NCI-H82 (cell line): Measurements from ENCODE around the gene ARL16.

Source experiments
- DNase-seq: peaks from one replicate; lab custom pipeline; 2025; lab: John Stamatoyannopoulos, UW

The ARL16 gene

GRCh38 chr17:81695211-81695610 lies 11.6 kb upstream of the ARL16 start:
- no peak for DNase-seq

GRCh38 chr17:81694810-81695209 lies 11.2 kb upstream of the ARL16 start:
- DNase-seq, result no peak

DNA sequence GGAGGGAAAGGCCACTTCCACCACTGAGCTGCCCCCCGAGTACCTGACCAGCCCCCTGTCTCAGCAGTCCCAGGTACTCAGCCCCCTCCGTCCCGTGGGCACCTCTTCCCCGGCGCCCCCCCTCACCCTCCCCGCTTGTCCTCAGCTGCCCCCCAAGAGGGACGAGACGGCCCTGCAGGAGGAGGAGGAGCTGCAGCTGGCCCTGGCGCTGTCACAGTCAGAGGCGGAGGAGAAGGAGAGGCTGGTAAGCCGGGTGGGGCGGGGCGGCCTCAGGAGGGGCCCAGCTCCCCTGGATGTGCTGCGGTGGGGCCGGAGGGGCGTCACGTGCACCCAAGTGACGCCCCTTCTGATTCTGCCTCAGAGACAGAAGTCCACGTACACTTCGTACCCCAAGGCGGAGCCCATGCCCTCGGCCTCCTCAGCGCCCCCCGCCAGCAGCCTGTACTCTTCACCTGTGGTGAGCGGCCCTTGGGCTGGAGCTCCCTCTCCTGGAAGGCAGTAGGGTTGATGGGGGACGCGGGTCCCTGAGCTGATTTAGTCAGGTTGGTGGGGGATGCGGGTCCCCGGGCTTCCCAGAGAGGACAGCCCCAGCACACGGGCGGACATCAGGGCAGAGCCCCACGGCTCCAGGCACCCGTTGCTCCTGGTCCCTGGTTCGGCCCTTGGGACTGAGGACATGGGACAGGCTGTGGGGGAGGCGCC lies 10.1 kb upstream of the ARL16 start:
- DNase-seq, result peak; percentile 33

- DNase-seq, result no peak
Observed at GRCh38 chr17:81691608-81692007, 8.0 kb upstream of the ARL16 start.

GRCh38 chr17:81691196-81691595 lies 7.6 kb upstream of the ARL16 start:
- no peak for DNase-seq

GRCh38 chr17:81690549-81690948 lies 7.0 kb upstream of the ARL16 start:
- no peak for DNase-seq

DNA sequence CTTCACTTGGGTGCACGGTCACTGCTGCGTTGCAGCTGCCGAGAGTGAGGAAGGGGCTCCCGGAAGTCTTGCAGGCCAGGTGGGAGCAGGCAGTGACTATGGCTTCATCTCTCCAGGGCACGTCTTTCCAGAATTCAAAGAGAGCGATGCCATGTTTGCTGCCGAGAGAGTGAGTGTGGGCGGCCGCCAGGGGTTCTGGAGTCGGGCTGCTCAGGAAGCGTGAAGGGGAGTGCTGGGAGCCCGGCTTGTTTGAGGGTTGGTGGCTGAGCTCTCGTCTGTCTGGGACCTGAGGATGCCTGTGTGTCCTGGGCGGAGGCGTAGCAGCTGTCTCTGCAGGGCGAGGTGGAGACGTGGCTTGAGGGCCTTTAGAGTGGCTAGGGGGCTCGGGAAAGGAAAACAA lies 6.5 kb upstream of the ARL16 start:
- no peak for DNase-seq

GRCh38 chr17:81688616-81689015 lies 5.0 kb upstream of the ARL16 start:
- DNase-seq, result no peak

DNA sequence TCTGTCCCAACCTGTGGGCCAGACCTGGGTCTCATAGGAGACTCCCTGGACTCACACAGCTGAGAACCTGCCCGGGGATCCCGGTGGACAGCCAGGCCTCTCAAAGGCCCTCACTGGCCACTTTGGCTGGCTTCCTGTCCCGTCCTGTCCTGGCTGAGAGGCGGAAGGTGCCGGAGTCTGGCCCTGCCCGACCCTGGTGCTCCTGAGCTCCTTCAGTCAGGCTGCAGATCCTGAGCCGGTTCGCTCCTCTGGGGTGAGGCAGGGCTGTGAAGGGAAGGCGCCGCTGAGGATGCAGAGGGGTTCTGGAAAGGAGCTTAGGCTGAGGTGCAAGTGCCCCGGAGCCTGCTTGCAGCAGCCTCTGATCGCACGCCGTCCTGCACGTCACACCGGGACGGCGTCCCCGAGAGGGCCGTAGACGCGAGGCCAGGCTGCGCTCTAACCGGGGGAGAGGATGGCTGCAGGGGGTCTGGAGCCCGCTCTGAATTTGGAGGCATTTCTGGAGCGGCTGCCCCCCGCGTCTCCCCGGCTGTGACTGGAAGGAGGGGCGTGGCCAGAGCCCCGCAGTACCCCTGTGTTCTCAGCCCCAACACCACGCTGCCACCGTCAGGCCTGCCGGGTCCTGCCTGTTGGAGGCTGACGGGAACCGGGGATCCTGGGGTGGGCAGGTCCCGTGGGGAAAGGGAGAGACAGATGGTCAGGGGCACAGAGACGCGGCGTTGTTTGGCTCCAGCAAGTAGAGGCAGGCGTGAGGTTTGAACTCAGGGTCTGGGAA lies 4.4 kb upstream of the ARL16 start:
- DNase-seq, result no peak

GRCh38 chr17:81686614-81687013 lies 3.0 kb upstream of the ARL16 start:
- no peak for DNase-seq

DNA sequence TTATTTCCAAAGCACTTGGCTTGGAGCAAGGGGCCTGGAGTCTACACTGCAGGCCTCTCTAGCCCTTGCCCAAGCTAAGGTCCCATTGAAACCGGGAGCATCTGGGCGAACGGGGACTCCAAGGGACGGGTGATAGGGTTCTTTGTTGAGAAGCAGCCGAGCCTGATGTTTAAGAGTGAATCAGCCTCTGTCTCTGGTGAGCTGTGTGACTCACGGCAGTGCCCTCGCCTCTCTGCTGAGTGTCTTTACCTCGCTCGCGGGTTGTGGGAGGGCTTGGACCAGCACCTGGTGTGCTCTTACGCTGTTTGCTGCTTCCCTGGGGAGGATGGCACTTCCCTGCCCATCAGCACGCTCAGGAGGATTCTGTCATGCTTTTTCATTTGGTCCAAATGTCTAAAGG lies 1.5 kb upstream of the ARL16 start:
- DNase-seq, result no peak

DNA sequence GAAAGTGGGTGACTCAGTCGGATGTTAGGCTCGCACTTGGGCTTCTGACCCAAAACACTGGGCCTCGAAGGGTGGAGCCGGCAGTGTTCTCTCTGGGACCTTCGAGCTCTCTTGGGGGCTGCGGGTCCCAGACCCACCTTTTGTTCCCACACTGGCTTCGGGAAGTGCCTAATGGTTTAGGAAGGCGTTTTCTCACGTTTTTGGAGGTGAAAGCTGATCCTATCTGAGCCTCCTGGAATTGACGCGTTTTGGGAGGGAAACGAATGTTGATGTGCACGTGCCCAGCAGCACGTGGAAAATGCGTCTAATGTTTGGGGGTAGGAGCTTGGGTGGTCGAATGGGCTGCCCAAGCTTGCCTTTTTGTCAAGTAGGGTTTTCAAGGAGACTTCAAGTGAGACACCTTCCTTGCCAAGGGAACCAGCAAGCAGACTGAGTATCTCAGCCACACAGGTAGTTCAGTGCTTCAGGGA lies 880 bp upstream of the ARL16 start:
- no peak for DNase-seq

DNA sequence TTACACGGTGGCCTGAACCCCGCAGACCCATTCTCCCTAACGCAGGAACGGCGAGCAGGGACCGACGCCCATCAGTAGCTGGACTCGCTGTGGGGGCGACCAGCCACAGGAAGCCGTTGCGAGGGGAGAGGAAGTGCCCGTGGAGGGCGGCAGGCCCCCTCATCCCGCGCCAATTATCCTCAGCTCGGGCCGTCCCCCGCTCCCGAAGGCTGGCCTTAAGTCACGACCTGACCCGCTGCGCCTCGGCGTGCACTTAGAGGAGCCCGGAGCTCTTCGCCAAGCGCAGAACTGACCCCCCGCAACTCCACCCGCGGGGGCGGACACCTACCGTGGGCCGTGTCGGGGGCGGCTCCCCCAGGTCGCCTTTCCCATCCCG lies 401 bp downstream of the ARL16 start:
- DNase-seq, result peak; percentile 50

- DNase-seq, result peak; percentile 40
Observed at GRCh38 chr17:81682565-81683207, 911 bp downstream of the ARL16 start.

DNA sequence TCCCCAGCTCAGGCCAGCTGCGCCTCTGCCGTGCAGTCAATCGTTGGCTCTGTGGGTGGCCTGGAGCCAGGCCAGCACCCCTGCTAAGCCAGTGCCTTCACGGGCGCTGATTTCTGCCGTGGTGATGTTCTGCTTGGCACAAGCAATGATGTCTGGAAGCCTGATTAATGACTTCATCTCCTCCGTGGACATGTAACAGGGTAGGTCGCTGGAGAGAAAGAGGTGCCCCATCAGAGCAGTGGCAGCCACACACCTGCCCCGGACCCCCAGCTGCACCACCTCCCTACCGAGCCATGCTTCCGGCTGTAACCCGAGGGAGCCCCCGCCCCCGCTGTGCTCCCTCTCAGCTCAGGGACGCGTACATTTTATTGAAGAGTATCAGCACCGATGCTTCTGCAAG lies 1.9 kb downstream of the ARL16 start:
- no peak for DNase-seq

DNA sequence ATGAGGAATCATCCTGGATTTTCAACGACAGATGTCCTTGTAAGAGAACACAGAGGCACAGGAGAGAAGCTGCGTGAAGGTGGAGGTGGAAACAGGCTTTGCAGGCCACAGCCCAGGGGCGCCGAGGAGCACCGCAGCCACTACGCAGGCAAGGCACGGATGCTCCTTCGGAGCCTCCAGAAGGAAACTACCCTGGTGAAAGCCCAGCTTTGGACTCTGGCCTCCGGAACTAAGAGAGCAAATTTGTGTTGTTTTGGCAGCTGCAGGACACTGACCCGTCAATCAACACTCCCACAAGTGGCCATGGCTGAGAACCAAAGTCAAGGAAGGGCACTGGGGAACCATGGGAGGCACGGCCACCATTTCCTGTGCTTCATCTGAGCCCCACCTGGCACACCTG lies 3.4 kb downstream of the ARL16 start:
- no peak for DNase-seq

DNA sequence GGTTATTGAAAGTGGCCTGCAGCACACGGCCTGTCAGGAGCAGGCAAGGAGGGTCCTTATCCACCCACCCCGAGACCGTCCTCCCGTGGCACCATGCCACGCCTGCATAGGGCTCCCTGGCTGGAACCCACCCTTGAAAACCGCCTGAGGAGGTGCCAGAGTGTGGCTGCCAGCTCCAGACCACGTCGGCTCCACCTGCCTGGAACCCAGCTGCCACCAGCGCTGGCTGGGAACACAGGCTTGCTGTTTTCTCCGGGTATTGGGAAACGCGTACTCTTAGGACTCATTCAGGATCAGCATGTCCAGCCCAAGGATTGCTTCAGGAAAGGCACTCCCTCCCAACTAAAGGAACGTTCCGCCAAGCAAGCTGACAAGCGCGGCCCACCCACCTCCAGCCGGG lies 6.7 kb downstream of the ARL16 start:
- no peak for DNase-seq

- peak; percentile 70 for DNase-seq
Observed at GRCh38 chr17:81675515-81676221, 7.9 kb downstream of the ARL16 start.

- no peak for DNase-seq
Observed at GRCh38 chr17:81673561-81674258, 9.9 kb downstream of the ARL16 start.

GRCh38 chr17:81672954-81673353 lies 10.6 kb downstream of the ARL16 start:
- DNase-seq, result no peak

- DNase-seq, result no peak
Observed at GRCh38 chr17:81672504-81672903, 11.1 kb downstream of the ARL16 start.

DNA sequence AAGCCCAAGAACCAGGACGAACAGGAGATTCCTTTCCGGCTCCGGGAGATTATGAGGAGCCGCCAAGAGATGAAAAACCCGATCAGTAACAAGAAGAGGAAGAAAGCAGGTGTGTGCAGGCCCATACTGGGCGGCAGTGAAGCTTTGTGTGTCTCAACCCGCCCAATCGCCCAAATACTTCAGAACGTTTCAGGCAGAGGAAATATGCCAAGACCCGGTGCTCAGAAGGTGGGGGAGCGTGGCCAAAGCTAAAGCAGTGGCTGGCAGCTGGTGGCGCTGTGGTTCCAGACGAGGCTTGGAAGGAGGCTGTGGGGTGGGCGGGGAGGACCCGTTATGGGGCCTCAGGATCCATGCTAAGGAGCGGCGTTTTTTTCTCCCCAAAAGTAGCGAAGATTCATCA lies 15.8 kb downstream of the ARL16 start:
- no peak for DNase-seq
